GM18867 (cell line): ENCODE measurements around the gene PDLIM7.

Experiments
- ATAC-seq: cut with Tn5 transposase; IDR thresholded peaks from one replicate; pipeline ENCODE4 v1.9.1; 2021; ENCODE audit warnings: mild to moderate bottlenecking, moderate library complexity; ENCODE audit not compliant: unreplicated experiment

The PDLIM7 gene

DNA sequence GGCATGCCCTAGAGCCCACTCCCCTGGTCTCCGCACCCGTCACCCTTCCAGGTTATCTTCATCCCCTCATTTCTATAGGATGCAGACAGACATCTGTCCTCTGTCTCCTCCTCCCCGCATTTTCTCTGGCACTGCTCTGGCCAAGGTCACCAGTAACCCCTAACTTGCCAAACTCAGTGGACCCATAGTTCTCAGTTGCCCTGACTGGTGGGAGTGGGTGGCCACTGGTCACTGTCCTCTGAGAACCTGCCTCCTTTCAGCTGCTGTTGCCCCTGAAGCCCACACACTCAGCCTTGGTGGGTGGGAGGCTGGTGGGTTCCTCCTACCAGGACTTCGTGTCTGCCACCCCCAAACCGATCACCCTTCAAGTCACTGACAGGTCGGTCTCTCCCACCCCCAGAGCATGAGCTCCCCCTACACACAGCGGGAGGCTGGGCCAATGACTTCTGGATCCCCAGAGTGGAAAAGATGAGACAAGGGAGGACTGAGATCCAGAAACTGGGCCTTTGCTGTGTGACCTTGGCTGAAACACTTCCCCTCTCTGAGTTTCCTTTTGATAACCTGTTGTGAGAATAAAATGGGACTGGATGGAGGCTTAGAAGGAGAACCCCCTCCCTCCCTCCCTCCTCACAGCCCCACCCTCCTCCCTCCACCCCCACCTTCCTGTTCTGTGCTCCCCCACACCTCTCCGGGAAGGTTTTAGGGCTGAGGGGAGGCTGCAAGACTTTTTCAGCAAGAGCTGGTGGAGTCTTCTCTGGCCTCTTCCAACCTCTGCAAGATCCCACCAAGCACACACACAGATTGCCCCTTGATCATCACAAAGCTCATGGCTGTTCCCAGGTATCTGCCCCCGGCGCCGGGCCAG is 21.6 kb downstream of the PDLIM7 start:
- no peak for ATAC-seq

DNA sequence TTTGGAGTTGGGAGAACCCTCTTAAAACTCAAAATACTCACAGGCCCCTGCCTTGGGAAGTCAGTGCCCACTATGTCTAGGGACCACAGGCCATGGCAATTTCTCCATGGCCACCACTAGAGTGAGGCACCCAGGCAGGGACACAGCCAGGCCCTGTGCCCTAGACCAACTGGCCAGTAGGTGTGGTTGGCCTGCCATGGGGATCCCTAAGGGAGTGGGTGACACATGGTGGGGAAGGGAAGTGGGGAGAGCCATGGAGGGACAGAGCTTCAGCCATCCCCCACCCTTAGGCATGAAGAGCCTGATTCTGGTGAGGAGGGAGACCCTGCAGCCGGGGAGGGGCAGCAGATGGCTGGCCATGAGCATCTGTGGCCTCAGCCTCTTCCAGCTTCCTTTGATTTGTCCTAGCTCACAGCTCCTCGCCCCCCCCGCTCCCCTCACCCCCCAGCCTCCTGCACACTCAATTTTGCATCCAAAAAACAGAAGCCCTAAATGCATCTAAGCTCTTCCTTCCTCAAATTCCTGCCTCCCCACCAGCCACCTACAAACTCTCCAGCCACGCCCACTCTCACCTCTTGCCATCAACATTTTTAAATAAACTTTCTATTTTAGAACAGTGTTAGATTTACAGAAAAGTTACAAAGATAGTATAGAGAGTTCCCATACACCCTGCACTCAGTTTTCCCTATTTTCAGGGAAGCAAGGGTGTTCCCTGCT is 22.4 kb downstream of the PDLIM7 start:
- no peak for ATAC-seq

DNA sequence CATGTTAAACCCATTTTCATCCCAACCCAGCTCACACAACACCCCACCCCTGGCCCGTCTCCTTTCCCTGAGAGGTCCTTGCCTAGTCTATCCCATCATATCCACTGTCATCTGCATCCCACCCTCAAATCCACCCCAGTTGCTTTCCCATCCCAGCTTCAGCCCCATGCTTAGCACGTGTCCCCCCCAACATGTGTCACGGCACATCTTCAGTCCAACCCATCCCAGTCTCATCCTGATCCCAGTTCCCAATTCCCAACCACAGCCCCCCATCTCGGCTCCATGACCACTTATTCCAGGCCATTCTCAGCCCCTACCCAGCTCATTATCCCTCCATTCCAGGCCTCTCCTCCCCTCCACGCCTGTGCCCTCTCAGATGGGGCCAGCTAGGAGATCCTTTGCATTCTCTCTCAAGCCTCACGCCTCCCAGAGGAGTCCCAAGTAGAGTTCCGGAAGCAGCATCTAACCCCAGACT is 23.4 kb downstream of the PDLIM7 start:
- no peak for ATAC-seq

DNA sequence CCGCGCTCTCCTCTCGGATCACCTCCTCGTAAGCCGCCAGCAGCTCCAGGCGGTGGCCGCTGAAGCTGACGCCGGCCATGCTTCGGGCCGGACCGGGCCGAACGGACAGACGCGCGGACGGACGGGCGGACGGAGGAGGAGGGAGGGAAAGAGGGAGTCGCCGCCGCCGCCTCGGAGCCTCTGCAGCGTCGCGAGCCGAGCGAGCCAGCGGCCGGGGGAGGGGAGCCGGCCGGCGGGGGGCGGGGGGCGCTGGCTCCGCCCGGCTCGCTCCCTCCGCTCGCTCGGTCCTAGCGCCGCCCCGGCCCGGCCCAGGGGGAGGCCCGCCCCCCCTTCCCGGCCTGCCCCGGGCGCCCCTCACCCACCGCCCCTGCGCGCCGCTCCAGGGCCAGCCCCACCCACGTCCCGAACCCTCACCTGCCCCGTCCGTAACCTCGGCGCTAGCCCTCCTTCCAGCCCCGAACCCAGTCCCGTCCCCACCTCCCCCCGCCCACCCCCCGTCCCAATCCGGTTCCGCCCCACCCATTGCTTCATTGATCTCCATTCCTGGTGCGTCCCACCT is 23.9 kb downstream of the PDLIM7 start, which contains the start of gene DBN1:
Gene DBN1 (minus strand): TSS at position 192 of the 559 bp plus-strand sequence. CDS start 113 bp downstream, at position 79.
- peak; percentile 35 for ATAC-seq

DNA sequence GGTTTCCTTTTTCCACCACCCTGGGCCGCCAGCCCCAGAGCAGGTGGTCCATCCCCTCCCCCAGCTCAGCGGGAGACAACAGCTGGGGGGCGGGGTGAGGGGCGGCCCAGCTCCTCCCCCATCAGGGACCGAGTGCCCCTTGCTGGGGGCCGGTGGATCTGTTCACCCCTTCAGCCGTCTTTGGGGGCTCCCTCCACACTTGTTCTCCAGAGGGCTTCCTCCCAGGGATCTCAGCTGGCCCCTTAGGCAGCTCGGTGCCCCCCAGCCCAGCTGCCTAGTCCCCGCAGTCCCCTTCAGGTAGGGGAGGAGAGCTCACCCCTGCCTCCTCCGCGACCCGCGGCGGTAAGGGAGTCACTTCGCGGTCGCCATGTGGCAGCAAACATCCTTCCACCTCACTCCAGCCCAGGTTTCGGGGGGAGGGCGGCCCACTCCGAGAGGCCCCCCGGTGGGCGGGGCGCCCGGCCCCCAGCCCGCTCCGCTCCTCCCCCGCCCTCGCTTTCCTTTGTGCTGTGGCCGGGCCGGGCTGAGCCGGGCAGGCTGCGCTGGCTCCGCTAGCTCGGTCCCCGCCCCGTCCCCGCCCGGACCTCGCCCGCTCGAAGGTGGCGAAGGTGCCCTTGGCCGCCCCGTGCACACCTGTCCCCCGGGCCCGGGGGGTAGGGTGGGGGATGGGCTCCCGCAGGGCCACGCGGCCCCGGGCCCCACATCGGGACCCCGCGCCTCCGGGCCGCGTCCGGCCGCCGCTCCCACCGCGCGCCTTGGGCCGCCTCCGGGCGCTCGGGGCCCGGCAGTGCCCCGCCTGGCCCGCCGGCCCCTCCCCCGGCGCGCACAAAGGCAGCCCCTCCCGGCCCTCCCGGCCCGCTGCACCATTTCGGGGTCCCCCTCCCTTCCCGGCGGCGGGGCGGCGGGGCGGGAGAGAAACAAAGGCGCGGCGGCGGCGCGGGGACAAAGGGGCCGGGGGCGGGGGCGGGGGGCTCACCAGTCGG is 24.7 kb downstream of the PDLIM7 start:
- peak; percentile 47 for ATAC-seq

DNA sequence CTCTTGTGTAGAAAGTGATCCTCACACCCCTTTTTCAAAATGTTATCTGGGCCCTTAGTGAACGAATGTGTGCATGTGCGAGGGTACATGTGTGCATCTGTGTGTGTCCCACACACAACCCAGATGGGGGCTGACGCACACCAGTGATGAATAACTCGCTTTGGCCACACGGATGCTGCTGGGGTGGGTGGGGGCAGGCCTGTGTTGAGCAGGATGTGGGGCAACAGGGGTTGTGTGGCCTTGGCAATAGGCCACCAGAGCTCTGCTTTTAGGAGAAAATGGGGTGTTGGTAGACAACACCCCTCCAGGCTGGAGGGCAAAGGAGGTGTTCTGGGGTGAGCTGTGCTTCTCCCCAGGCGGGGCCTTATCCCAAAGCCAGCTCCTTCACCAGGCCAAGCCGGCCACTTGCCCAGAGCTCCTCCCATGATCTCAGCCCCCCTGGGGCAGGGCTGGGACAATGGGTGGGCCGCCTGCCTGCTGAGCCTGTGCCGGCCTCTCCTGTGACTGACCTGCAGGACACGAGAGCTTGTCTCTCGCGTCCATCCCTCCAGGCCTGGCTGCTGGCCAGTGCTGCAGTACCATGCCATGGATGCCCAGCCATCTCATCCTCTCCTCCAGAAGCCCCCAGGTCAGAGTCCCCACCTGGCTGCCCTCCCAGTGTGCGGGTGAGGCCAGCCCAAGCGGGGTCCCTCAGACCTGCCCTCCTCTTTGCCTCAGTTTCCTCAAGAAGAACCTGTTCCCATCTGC is 25.6 kb downstream of the PDLIM7 start:
- ATAC-seq: no peak

DNA sequence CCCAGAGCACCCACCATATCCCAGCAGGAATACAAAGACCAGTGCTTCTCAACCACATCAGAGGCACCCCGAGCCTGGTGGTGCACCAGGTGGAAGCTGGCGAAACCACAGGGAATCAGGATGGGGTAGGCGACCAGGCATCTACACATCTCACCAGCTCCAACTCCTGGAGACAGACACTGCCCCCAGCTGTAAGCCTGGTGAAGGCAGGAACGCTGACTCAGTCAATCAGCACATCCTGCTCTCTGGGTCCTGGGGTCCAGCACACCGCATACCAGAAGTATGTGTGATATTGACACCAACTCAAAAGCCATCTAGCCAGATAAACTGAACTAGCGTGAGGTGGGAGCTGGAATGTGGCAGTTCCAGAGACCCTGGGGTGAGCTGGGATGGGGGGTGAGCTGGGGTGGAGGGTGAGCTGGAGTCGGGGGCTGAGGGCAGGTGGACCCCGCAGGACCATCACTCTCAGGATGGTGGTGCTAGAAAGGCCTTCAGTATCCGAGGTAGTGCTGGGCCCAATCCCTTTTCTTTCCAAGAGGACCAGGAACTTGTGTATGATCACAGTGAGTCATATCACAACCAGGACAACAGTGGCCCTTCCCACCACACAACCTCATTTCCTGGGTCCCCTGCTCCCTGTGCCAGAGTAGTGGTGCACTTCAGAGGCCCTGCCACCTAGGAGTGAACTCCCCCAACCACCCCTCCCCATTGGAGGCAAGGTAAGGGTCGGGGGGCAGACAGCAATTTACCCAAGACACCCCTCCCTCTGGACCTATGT is 26.5 kb downstream of the PDLIM7 start:
- ATAC-seq: no peak

DNA sequence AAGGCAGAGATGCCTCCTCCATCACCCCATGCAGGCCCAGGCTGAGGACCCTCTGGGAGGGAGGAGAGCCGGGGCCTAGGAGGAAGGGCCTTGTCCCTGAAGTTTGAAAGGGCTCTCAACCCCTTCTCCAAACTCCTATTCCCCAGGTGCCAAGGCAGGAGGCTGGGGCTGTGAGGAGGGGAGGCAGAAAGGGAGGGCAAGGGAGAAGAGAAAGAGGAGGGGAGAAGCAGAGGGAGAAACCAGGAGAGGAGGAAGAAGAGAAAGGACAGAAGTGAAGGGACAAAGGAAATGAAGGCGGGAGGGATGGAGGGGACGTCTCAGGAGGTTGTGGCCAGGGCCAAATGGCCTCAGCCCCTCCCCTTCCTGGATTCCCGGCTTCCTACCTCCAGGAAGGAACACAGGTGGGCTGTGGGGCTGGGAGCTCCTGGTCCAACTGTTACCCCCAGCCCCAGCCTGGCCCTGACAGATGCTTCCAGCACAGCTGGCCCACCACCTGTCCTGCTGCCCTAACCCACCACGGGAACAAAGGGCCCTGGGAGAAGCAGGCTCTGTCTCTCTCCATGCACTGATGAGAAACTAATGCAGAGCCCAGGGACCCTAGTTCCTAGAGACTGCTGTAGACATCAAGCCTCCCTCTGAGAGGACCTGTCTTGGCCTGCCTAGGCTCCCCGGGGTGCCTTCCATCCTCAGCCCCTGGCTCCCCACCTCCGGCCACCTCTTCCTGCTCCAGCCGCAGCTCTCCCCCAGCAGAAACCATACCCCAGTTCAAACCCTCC is 27.5 kb downstream of the PDLIM7 start:
- no peak for ATAC-seq

DNA sequence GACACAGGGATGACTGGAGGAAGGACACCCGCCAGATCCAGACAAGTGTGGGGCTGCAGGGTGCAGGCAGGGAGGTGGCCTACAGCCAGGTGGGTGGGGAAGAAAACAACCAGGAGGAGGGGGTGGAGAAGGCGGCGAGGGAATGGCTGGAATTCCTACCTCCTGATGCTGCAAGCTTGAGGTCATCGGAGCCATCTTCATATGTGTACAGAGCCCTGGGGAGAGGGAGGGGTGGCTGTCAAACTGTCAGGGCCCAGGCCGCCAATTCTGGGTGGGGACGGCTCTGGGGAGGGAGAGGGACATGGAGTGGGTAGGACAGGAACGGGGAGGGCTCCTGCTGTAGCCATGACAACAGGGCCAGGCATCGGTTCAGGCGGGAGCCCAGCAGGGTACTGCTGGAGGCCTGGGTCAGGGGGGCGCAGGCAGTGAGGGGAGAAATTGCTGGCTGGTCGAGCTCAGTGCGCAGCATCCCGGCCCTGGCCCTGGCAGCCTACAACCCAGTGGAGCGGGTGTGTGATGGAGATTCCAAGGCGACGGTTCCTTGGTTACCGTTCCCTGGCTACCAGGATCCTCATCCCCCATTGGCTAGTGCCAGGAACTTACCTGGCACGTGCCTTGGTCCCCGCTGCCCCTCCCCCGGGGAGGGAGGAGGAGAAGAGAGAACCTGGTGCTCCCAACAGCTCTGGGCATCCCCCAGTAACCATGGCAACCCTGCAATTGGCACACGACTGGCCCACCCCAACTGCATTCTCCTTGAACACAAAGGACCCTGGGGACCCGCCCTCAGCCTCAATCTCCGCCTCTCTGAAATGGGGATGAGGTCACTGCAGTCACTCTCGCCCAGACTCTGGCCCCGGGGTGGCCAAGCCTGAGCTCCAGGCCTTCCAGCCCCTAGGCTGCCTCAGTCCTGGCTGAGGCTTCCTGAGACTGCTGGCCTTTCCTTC is 28.4 kb downstream of the PDLIM7 start:
- ATAC-seq: no peak

DNA sequence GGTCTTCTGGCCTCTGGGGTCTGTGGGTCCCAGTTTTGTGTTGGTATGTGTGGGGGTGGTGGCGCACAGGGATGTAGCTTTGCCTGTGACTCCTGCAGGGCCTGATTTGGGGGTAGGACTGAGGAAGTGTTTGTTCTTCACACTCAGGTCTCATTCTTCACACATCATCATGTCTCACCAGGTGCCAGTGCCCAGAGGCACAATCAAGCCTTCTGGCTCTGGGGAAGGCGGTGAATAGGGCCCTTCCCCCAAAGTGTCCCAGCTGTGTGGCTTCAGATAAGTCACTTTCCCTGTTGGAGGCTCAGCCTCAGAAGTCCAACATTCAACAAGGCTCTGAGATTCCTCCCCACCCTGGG is 29.1 kb downstream of the PDLIM7 start:
- ATAC-seq: no peak

DNA sequence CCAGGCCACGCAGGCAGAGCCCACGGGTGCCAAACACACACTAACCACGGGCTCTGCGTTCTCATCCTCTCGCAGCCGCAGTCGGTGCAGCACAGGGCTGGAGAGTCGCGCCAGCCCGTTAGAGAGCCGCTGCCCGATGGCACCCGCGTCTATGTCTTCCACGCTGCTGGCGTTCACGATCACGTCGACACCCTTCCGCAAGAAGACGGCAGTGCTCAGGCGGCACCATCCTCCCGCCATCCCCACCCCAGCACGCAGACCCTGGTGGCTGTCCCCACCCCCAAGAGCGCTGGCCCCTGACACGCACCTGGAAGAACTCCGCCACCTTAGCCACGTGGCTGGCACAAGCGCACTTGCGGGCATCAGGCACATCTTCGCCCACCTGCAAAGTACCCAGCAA is 30.0 kb downstream of the PDLIM7 start:
- ATAC-seq: no peak

DNA sequence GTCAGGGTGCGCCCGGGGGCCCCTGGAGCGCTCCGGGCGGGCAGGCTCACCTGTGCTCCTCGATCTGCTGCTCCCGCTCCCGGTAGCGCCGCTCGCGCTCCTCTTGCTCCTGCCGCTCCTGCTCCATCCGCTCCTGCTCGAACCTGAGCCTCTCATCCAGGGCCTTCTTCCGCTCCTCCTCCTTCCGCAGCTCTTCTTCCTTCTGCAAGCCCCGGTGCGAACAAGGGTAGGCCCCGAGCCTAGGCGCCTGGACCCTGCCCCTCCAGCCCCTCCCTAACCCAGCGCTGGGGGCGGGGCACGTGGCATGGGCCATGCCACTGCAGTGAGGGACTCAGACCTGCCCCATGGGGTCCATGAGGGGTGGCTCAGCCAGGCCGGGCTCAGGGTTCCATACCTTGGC is 30.5 kb downstream of the PDLIM7 start:
- no peak for ATAC-seq

DNA sequence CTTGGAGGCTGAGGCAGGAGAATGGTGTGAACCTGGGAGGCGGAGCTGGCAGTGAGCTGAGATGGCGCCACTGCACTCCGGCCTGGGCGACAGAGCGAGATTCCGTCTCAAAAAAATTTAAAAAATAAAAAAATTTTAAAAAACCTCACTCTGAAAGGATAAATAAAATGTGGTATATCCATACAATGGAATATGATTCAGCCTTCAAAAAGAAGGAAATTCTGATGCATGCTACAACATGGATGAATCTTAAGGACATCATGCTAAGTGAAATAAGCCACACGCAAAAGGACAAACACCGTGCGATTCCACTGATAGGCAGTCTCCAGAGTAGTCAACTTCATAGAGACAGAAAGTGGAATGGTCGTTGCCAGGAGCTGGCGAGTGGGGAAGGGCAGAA is 32.4 kb downstream of the PDLIM7 start:
- ATAC-seq: no peak

DNA sequence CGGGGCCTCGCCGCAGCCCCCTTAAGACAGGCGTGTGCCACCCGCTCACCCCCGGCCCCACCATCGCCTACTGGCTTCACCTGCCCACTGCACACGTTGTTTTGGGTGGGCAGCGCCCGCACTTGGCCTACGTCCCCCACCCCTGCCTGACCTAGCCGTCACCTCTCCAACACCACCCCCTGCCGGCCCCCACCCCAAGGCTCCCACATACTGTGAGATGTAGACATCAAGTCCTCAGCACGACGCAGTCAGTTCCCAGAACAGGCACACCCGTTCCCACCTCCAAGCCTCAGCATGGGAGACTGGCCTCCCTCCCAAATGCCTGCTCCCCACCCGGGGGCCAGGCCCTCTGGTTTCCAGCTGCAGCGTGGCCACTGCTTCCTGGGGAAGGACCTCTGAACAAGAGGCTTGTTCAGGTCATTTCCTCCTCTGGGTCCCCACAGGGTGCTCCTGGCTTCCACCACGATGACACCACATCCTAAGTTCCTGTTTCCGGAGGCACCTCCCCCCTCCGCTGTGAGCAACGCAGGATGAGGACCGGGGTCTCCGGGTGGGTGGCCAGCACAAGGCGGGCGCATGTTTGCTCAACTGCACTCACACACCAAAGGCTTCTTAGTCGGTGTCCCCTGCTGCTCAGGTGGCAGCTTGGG is 35.3 kb downstream of the PDLIM7 start:
- no peak for ATAC-seq

DNA sequence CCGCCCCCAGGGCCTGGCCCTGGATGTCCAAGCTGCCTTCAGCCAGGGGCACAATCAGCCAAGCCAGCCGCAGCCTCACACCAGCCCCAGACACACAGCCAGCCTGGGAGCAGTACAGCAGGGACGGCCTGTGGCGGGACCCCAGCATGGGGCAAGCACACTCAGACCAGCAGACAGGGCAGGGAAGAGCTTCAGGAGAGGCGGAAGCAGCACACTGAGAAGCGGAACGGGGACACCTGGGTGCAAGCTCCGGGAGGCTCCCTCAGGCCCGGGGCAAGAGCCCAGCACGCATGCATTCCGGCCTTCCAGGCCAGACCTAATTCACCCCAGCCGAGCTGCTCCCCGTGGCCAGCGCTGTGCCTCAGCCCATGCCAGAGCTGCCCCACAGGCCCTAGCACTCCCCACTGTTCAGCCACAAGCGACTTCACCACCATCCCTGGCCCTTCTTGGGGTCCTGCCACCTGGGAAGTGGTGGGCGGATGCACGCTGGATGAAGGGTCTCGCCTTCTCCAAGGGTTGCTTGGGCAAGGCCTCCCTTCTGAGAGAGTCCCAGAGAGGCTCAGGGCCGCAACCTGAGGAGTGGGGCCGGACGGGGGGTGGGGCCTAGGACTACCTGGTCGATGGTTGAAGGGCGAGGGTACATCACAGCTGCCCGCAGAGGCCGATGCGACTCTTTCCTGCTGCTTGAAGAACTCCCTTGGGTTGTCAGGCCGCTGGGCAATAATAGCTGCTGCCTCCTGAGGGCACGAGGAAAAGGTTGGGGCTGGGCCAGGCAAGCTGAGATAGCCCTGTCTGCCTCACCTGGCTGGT is 37.4 kb downstream of the PDLIM7 start:
- ATAC-seq: no peak

DNA sequence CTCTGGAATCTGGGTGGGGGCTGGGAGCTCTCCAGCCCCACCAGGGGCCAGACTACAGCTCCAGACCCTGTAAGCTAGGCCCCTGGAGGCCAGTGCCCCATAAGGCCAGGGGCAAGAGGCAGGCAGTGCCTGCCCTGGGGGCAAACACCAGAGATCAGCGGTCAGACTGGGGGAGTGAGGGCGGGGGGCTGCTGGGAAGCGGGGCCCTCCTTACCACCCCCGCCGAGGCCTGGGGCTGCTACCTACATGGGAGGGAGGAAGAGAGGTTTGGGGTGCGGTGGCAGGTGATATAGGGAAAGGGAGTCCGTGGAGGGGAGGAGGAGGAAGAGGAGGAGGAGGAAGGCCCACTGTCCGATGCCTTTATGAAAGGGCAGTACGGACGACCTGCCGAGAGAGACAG is 38.0 kb downstream of the PDLIM7 start:
- no peak for ATAC-seq
